K562 (cell line): ENCODE measurements around the gene ZDHHC19. TPM values are rescaled to one million over a fixed set of nuclear protein-coding genes. Genes with fewer than 3 reads are reported as not detected.

ENCODE experiments used
- ATAC-seq: fragments of 200-7000 bp; cut with Tn5 transposase; 3 replicates; pipeline ENCODE4 v1.9.1; 2020; ENCODE audit warnings: moderate library complexity
- BruUV-seq: library from RNA; stranded (reverse); fragments of 400-500 nt; replicated peaks from 2 replicates; lab custom pipeline; 2021; lab: Mats Ljungman, UMichigan
- CTCF ChIA-PET: fragments of 300-600 bp; formaldehyde crosslinking; extraction: SDS; loops from one replicate; lab custom pipeline; 2021; ENCODE audit warnings: low intra/inter-chr PET ratio; lab: Yijun Ruan, JAX
- POLR2A ChIA-PET: fragments of 300-600, 350-650 bp; sonication (Branson Sonifier 250); formaldehyde crosslinking; extraction: SDS; loops from one replicate; lab custom pipeline; 2021; ENCODE audit warnings: antibody characterized with exemption, inconsistent platforms; lab: Yijun Ruan, JAX
- DNase-seq, 4 experiments: peaks; one replicate each; pipeline versions ENCODE4 v3.0.0 to v3.0.0-alpha.2; 2011 to 2018; ENCODE audit warnings: low spot score in 3 of 4, mixed read lengths in 3 of 4; ENCODE audit errors: extremely low read depth in 1 of 4
- FAIRE-seq: peaks from 2 replicates; lab custom pipeline; 2011; peaks lifted over from hg19 to GRCh38; lab: Jason Lieb, UNC
- H2AFZ ChIP-seq: 2 replicates; pipeline ENCODE4 v1.6.0; 2011; ENCODE audit warnings: low read depth, low read length, control low read depth, inconsistent platforms
- H3K27ac ChIP-seq: fragments of 200-600 bp; 3 replicates; pipeline ENCODE4 v1.8.0; 2011; ENCODE audit warnings: low read depth, mild to moderate bottlenecking, control low read depth, inconsistent platforms, low read length, moderate library complexity, mixed read lengths; ENCODE audit errors: extremely low read depth
- H3K27me3 ChIP-seq, 2 experiments: fragments of 300-600 bp in 1 of 2; 2 replicates in 1 of 2; 3 replicates in 1 of 2; pipeline versions ENCODE4 v1.6.0 to v1.8.0; 2011; ENCODE audit warnings: inconsistent platforms in 2 of 2, low read length in 2 of 2, mild to moderate bottlenecking in 1 of 2, mixed read lengths in 1 of 2, moderate library complexity in 1 of 2; ENCODE audit not compliant: control insufficient read depth in 2 of 2, insufficient read depth in 2 of 2
- H3K36me3 ChIP-seq: fragments of 300-600 bp; 3 replicates; pipeline ENCODE4 v1.8.0; 2011; ENCODE audit warnings: mild to moderate bottlenecking, low read length, inconsistent platforms; ENCODE audit not compliant: control insufficient read depth, insufficient read depth
- H3K4me1 ChIP-seq, 2 experiments: fragments of 200-600 bp in 1 of 2; replicated peaks in 1 of 2; 2 replicates in 1 of 2; 3 replicates in 1 of 2; pipeline versions ENCODE4 v1.5.1 to v1.8.0; 2011; ENCODE audit warnings: inconsistent platforms in 2 of 2, low read length in 2 of 2, mild to moderate bottlenecking in 1 of 2, mixed read lengths in 1 of 2, moderate library complexity in 1 of 2; ENCODE audit not compliant: control insufficient read depth in 2 of 2, insufficient read depth in 2 of 2
- H3K4me2 ChIP-seq: 2 replicates; pipeline ENCODE4 v1.6.1; 2011; ENCODE audit warnings: low read length, control low read depth, inconsistent platforms, mixed read lengths; ENCODE audit not compliant: insufficient read depth
- H3K4me3 ChIP-seq: fragments of 200-600 bp; sonication (generic), shearing (Covaris generic); 2 replicates; pipeline ENCODE4 v1.5.1; 2016; ENCODE audit warnings: control low read depth, inconsistent platforms
- H3K79me2 ChIP-seq: fragments of 200-600 bp; 3 replicates; pipeline ENCODE4 v1.8.0; 2011; ENCODE audit warnings: low read length, inconsistent platforms; ENCODE audit not compliant: control insufficient read depth, insufficient read depth
- H3K9ac ChIP-seq, 2 experiments: 2 replicates each; pipeline versions ENCODE4 v1.6.0 to v1.6.1; 2011; ENCODE audit warnings: low read depth in 2 of 2, low read length in 2 of 2, control low read depth in 1 of 2, inconsistent platforms in 1 of 2, mild to moderate bottlenecking in 1 of 2, mixed read lengths in 1 of 2; ENCODE audit not compliant: insufficient read depth in 1 of 2
- H3K9me1 ChIP-seq: one replicate; pipeline ENCODE4 v1.6.0; 2011; ENCODE audit warnings: inconsistent platforms, mild to moderate bottlenecking, low read length, moderate library complexity; ENCODE audit not compliant: control insufficient read depth, insufficient read depth
- H3K9me3 ChIP-seq: replicated peaks from 2 replicates; pipeline ENCODE4 v1.5.1; 2011; ENCODE audit warnings: low read depth, low read length, inconsistent platforms; ENCODE audit not compliant: control insufficient read depth, insufficient read depth
- H4K20me1 ChIP-seq: replicated peaks from 2 replicates; pipeline ENCODE4 v1.6.1; 2011; ENCODE audit warnings: low read length, inconsistent platforms, mixed read lengths; ENCODE audit not compliant: control insufficient read depth, insufficient read depth
- CBFA2T3 ChIP-seq: fragments of 450-650 bp; IDR thresholded peaks from 2 replicates; pipeline ENCODE4 v1.6.1; 2017
- CHD2 ChIP-seq: IDR thresholded peaks from 2 replicates; pipeline ENCODE4 v1.6.1; 2011; ENCODE audit warnings: low read depth, low read length
- FUS ChIP-seq: fragments of 200-400 bp; formaldehyde crosslinking; optimal IDR thresholded peaks from 2 replicates; pipeline ENCODE3; 2017; ENCODE audit warnings: low read depth, low read length
- HSF4 ChIP-seq: fragments of 250-450 bp; sonication (Bioruptor Pico); IDR thresholded peaks from 2 replicates; pipeline ENCODE4 v2.1.2; 2022; ENCODE audit warnings: mild to moderate bottlenecking, moderate library complexity, borderline replicate concordance
- RAD21 ChIP-seq, 2 experiments: fragments of 250-450 bp in 1 of 2; fragments of 450-650 bp in 1 of 2; sonication (Bioruptor Pico) in 1 of 2; formaldehyde crosslinking in 1 of 2; IDR thresholded peaks in 1 of 2; conservative IDR thresholded peaks in 1 of 2; 2 replicates each; pipeline versions ENCODE4 v1.4.0 to v1.8.0; 2020 to 2022; ENCODE audit warnings: mild to moderate bottlenecking in 2 of 2, moderate library complexity in 1 of 2
- TCF3 ChIP-seq: sonication (generic); formaldehyde crosslinking; IDR thresholded peaks from 2 replicates; pipeline ENCODE4 v1.4.0; 2020; ENCODE audit warnings: mild to moderate bottlenecking, missing genetic modification reagents
- WGBS: fragments of 100-300 bp; shearing (Covaris generic); methylation state at CpG from one replicate; pipeline ENCODE4 v1.1.6; 2016; ENCODE audit warnings: low coverage, mixed read lengths; ENCODE audit not compliant: insufficient coverage; ENCODE audit errors: missing lambda C conversion rate; 5-methylcytosine and 5-hydroxymethylcytosine counted together
- in situ Hi-C: fragments of 300-500 bp; cut with MboI; formaldehyde crosslinking; loops from 4 replicates; pipeline ENCODE4 v1.15.0; 2018; ENCODE audit warnings: inconsistent platforms, mixed read lengths
- intact Hi-C: fragments of 100-400 bp; cut with micrococcal nuclease; formaldehyde crosslinking; loops from 2 replicates; pipeline ENCODE4 v1.14.2; 2022
- polyA plus RNA-seq, 8 experiments: library from polyadenylated mRNA; depleted of rRNA in 4 of 8; stranded (reverse) in 5 of 8; unstranded in 3 of 8; fragments of >200 nt; fragmentation: Nextera tagmentation in 2 of 8; fragmentation: Illumina TruSeq in 1 of 8; extraction: Ambion mirVana in 2 of 8; extraction: Trizol in 1 of 8; gene quantifications; 2 replicates each; pipeline versions ENCODE4 v1.2.1 to v1.2.3, GENCODE V29; 2011 to 2014; ENCODE audit warnings: inconsistent platforms in 1 of 8, missing spikeins in 1 of 8
- total RNA-seq, 7 experiments: library from RNA; depleted of rRNA in 6 of 7; stranded (reverse); fragments of >200 nt in 6 of 7; fragmentation: Illumina TruSeq in 2 of 7; extraction: Trizol in 2 of 7; gene quantifications; 2 replicates each; pipeline versions ENCODE4 v1.2.1 to v1.2.3, GENCODE V29; 2011 to 2021; ENCODE audit warnings: low replicate concordance in 1 of 7
- TF ChIP-seq, protein P1 (sequence below): fragments of 450-650 bp; IDR thresholded peaks from 2 replicates; pipeline ENCODE4 v1.6.1; 2017; ENCODE audit warnings: antibody characterized with exemption, mild to moderate bottlenecking
- TF ChIP-seq, protein P2 (sequence below): sonication (generic); formaldehyde crosslinking; IDR thresholded peaks from 2 replicates; pipeline ENCODE4 v1.8.1; 2023; ENCODE audit warnings: mild to moderate bottlenecking, missing genetic modification reagents

ZDHHC19 gene
- total and polyA plus RNA-seq, 9 of the 15 experiments (the other 6 are each of a cell fraction or from before 2014, with no cell fraction given), result 0.40 to 5.5 (median 1.1) TPM

DNA sequence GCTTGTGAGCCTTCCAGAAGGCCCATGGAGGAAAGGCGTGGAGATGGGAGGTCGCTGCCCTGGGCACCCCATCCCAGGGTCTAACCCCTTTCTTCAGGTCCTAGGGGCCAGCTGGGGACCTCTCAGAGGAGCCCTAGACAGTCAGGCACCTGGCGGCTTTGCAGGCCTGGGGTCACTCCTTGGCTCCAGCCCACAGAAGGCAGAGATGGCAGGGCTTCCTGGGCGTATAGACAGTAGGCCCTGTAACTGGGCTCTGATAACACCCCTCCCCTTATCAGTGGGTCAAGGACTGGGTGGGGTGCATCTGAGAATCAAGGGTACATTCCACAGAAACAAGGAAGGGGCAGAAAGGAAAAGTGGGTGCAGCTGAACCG is 16.7 kb downstream of the ZDHHC19 start:
- no peak overlapping the region for H3K4me3 ChIP-seq
- H2AFZ ChIP-seq, result peak overlapping the region; percentile 71
- H3K27me3 ChIP-seq, result no peaks in the 10 kb centered on the region
- POLR2A ChIA-PET, result interaction anchor here (0.7 to 3.0 kb wide), 8 partner anchors 15 to 168 kb away, joined by 4 to 30 read pairs (median 4); partner anchors contain the start of gene TFRC
- TF ChIP-seq CBFA2T3, result peak; percentile 45
- TF ChIP-seq, protein P1, sequence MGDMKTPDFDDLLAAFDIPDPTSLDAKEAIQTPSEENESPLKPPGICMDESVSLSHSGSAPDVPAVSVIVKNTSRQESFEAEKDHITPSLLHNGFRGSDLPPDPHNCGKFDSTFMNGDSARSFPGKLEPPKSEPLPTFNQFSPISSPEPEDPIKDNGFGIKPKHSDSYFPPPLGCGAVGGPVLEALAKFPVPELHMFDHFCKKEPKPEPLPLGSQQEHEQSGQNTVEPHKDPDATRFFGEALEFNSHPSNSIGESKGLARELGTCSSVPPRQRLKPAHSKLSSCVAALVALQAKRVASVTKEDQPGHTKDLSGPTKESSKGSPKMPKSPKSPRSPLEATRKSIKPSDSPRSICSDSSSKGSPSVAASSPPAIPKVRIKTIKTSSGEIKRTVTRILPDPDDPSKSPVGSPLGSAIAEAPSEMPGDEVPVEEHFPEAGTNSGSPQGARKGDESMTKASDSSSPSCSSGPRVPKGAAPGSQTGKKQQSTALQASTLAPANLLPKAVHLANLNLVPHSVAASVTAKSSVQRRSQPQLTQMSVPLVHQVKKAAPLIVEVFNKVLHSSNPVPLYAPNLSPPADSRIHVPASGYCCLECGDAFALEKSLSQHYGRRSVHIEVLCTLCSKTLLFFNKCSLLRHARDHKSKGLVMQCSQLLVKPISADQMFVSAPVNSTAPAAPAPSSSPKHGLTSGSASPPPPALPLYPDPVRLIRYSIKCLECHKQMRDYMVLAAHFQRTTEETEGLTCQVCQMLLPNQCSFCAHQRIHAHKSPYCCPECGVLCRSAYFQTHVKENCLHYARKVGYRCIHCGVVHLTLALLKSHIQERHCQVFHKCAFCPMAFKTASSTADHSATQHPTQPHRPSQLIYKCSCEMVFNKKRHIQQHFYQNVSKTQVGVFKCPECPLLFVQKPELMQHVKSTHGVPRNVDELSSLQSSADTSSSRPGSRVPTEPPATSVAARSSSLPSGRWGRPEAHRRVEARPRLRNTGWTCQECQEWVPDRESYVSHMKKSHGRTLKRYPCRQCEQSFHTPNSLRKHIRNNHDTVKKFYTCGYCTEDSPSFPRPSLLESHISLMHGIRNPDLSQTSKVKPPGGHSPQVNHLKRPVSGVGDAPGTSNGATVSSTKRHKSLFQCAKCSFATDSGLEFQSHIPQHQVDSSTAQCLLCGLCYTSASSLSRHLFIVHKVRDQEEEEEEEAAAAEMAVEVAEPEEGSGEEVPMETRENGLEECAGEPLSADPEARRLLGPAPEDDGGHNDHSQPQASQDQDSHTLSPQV, result peak; percentile 8
- 0 out of 2 replicates have a peak, but pooled peaks have one; percentile 39 for TF ChIP-seq HSF4 (CRISPR knock-in tag)
- no peak for TF ChIP-seq CHD2
- TF ChIP-seq TCF3, result 0 out of 2 replicates have a peak, but pooled peaks have one; percentile 23
- TF ChIP-seq, protein P2, sequence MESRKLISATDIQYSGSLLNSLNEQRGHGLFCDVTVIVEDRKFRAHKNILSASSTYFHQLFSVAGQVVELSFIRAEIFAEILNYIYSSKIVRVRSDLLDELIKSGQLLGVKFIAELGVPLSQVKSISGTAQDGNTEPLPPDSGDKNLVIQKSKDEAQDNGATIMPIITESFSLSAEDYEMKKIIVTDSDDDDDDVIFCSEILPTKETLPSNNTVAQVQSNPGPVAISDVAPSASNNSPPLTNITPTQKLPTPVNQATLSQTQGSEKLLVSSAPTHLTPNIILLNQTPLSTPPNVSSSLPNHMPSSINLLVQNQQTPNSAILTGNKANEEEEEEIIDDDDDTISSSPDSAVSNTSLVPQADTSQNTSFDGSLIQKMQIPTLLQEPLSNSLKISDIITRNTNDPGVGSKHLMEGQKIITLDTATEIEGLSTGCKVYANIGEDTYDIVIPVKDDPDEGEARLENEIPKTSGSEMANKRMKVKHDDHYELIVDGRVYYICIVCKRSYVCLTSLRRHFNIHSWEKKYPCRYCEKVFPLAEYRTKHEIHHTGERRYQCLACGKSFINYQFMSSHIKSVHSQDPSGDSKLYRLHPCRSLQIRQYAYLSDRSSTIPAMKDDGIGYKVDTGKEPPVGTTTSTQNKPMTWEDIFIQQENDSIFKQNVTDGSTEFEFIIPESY, result peak; percentile 45; the same call in 1 of the 2 replicates
- no peak for TF ChIP-seq FUS
- peak in 1 of 2 experiments; percentile 5; a peak in 1 of 4 replicates for TF ChIP-seq RAD21 (CRISPR knock-in tag; conservative IDR thresholded peaks at IDR 0.05 in 1 of 2, IDR thresholded peaks at IDR 0.05 in 1 of 2)
- intact Hi-C loops (loop anchor here (10.0 kb wide), 1 partner anchor 480 kb away; no protein-coding TSS in a partner anchor), in situ Hi-C loops (loop anchor here (5.0 kb wide), 1 partner anchor 117 kb away; no protein-coding TSS in a partner anchor)
- H3K9me1 ChIP-seq, result no peaks in the 10 kb centered on the region
- peaks cover 25% of the 10 kb centered on the region for H3K79me2 ChIP-seq
- DNase-seq, result peak in 3 of 4 experiments; percentile 36 to 53 (median 46)
- BruUV-seq, result no TSS peak
- CTCF ChIA-PET, result interaction anchor here (0.7 to 4.0 kb wide), 2 partner anchors 49 to 121 kb away, joined by 4 to 49 read pairs; no protein-coding TSS in a partner anchor
- H3K9ac ChIP-seq, result peak overlapping the region; percentile 45 to 72
- peaks cover 43 to 83% of the 10 kb centered on the region in 2 experiments for H3K4me1 ChIP-seq
- no peaks in the 10 kb centered on the region for H3K36me3 ChIP-seq
- peak overlapping the region; percentile 64 for H3K4me2 ChIP-seq
- peak; percentile 62 for FAIRE-seq
- H3K9me3 ChIP-seq, result no peaks in the 10 kb centered on the region
- peak; percentile 7 for ATAC-seq
- peak overlapping the region; percentile 64 for H3K27ac ChIP-seq
- 43% methylated on average over 5 of the region's 5 CpGs for WGBS
- H4K20me1 ChIP-seq, result no peaks in the 10 kb centered on the region
